Trophoblast cell (in vitro differentiated cells and primary cell): ENCODE results near the gene STIMATE.

Source experiments
- DNase-seq, 2 donors: peaks; one replicate each; pipeline ENCODE4 v3.0.0-alpha.2; 2016
- H2AFZ ChIP-seq: 2 replicates; pipeline ENCODE4 v1.6.1; 2013; ENCODE audit warnings: low read length, moderate library complexity, mild to moderate bottlenecking; ENCODE audit not compliant: insufficient read depth, poor library complexity
- H2AK5ac ChIP-seq: 2 replicates; pipeline ENCODE4 v1.6.1; 2013; ENCODE audit warnings: mild to moderate bottlenecking, low read length
- H2BK120ac ChIP-seq: 2 replicates; pipeline ENCODE4 v1.6.1; 2013; ENCODE audit warnings: low read length, mild to moderate bottlenecking, moderate library complexity; ENCODE audit not compliant: insufficient read depth, poor library complexity
- H2BK12ac ChIP-seq: 2 replicates; pipeline ENCODE4 v1.6.1; 2013; ENCODE audit warnings: mild to moderate bottlenecking, low read length, moderate library complexity
- H2BK5ac ChIP-seq: 2 replicates; pipeline ENCODE4 v1.6.1; 2013; ENCODE audit warnings: low read length, low read depth, moderate library complexity, mild to moderate bottlenecking; ENCODE audit not compliant: poor library complexity
- H3K14ac ChIP-seq: 2 replicates; pipeline ENCODE4 v1.6.1; 2013; ENCODE audit warnings: mild to moderate bottlenecking, low read length
- H3K18ac ChIP-seq: 2 replicates; pipeline ENCODE4 v1.6.1; 2013; ENCODE audit warnings: mild to moderate bottlenecking, low read length
- H3K23ac ChIP-seq: 2 replicates; pipeline ENCODE4 v1.6.1; 2013; ENCODE audit warnings: low read length
- H3K27ac ChIP-seq: 2 replicates; pipeline ENCODE4 v1.5.1; 2013; ENCODE audit warnings: low read depth, mild to moderate bottlenecking, inconsistent platforms, low read length, moderate library complexity
- H3K27me3 ChIP-seq: 2 replicates; pipeline ENCODE4 v1.6.1; 2013; ENCODE audit warnings: inconsistent platforms, mild to moderate bottlenecking, low read length, moderate library complexity; ENCODE audit not compliant: insufficient read depth
- H3K36me3 ChIP-seq, 2 experiments: 1 replicate in 1 of 2; 2 replicates in 1 of 2; pipeline ENCODE4 v1.6.1; 2013; ENCODE audit warnings: low read length in 2 of 2, mild to moderate bottlenecking in 2 of 2, moderate library complexity in 1 of 2; ENCODE audit not compliant: insufficient read depth in 2 of 2, control insufficient read depth in 1 of 2
- H3K4ac ChIP-seq: 2 replicates; pipeline ENCODE4 v1.6.1; 2013; ENCODE audit warnings: low read depth, mild to moderate bottlenecking, low read length, moderate library complexity
- H3K4me1 ChIP-seq, 2 experiments: 1 replicate in 1 of 2; 2 replicates in 1 of 2; pipeline ENCODE4 v1.6.1; 2013; ENCODE audit warnings: low read length in 2 of 2, mild to moderate bottlenecking in 2 of 2, moderate library complexity in 1 of 2; ENCODE audit not compliant: insufficient read depth in 2 of 2, control insufficient read depth in 1 of 2
- H3K4me2 ChIP-seq: 2 replicates; pipeline ENCODE4 v1.6.1; 2013; ENCODE audit warnings: inconsistent platforms, mild to moderate bottlenecking, low read length, moderate library complexity
- H3K4me3 ChIP-seq: 2 replicates; pipeline ENCODE4 v1.5.1; 2013; ENCODE audit warnings: mild to moderate bottlenecking, low read depth, low read length, inconsistent platforms
- H3K79me1 ChIP-seq: one replicate; pipeline ENCODE4 v1.6.1; 2013; ENCODE audit warnings: low read length
- H3K79me2 ChIP-seq: 2 replicates; pipeline ENCODE4 v1.6.1; 2013; ENCODE audit warnings: low read length, mild to moderate bottlenecking; ENCODE audit not compliant: control insufficient read depth, insufficient read depth, poor library complexity
- H3K9ac ChIP-seq: 2 replicates; pipeline ENCODE4 v1.6.1; 2013; ENCODE audit warnings: mild to moderate bottlenecking, low read length
- H3K9me3 ChIP-seq: 2 replicates; pipeline ENCODE4 v1.6.1; 2013; ENCODE audit warnings: low read depth, mild to moderate bottlenecking, control low read depth, inconsistent platforms, low read length; ENCODE audit not compliant: insufficient read depth
- H4K12ac ChIP-seq: 2 replicates; pipeline ENCODE4 v1.6.1; 2013; ENCODE audit warnings: low read depth, mild to moderate bottlenecking, low read length, moderate library complexity
- H4K8ac ChIP-seq: 2 replicates; pipeline ENCODE4 v1.6.1; 2013; ENCODE audit warnings: low read depth, mild to moderate bottlenecking, low read length, moderate library complexity
- H4K91ac ChIP-seq: one replicate; pipeline ENCODE4 v1.6.1; 2013; ENCODE audit warnings: low read depth, mild to moderate bottlenecking, low read length, moderate library complexity
- WGBS: extraction: QIAGEN DNeasy Blood & Tissue Kit; methylation state at CpG from one replicate; pipeline ENCODE4 v1.1.7; 2013; ENCODE audit warnings: missing lambda C conversion rate; ENCODE audit not compliant: insufficient read length, insufficient coverage; ENCODE audit errors: extremely low coverage; 5-methylcytosine and 5-hydroxymethylcytosine counted together

STIMATE gene

DNA sequence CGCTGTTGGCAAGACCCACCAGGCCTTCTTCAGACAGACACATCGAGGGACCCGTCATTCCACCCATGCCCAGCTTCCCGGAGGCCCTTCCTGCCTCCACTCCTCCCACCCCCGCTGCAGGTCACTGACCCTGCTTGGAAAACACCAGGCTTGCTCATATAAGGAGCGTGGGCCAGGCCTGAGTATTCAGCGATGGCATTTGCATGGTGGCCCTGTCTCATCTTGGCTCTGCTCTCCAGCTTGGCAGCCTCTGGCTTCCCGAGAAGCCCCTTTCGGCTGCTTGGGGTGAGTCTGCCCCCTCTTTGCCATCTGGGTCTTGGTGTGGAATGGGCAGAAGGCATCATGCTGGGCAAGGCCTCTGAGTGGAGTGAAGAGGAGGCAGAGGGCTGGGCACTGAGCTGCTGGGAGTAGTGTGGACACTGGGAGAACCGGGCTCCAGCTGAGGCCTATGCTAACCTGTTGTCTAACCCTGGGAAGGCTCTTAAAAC is 102.7 kb downstream of the STIMATE start, which contains the start of gene ITIH3:
ITIH3 (plus strand) TSS at position 185 of the 488 bp plus-strand sequence; CDS start at position 193, 8 bp downstream.
- Histone ChIP-seq H3K4me3 (no peak within 1 kb of the TSS), H3K36me3 (no peaks in the 10 kb centered on the region), H3K9ac (no peak within 1 kb of the TSS), H2BK120ac (no peak within 1 kb of the TSS), H3K18ac (no peak within 1 kb of the TSS), H3K4ac (no peak within 1 kb of the TSS), H3K79me1 (no peaks in the 10 kb centered on the region), H2AK5ac (no peak within 1 kb of the TSS), H3K27ac (no peak within 1 kb of the TSS), H4K8ac (no peak within 1 kb of the TSS), H3K9me3 (no peaks in the 10 kb centered on the region), H3K14ac (no peak within 1 kb of the TSS), H2AFZ (no peak within 1 kb of the TSS), H4K12ac (no peak within 1 kb of the TSS), H3K4me2 (no peak within 1 kb of the TSS), H2BK5ac (no peak within 1 kb of the TSS), H4K91ac (no peak within 1 kb of the TSS), H3K4me1 (peaks cover 0 to 3% of the 10 kb centered on the region in 2 experiments), H3K23ac (no peak within 1 kb of the TSS), H3K79me2 (no peaks in the 10 kb centered on the region), H2BK12ac (no peak within 1 kb of the TSS), H3K27me3 (no peaks in the 10 kb centered on the region)
- WGBS = no CpG with 5 or more reads among the region's 10 CpGs
- DNase-seq = no peak

DNA sequence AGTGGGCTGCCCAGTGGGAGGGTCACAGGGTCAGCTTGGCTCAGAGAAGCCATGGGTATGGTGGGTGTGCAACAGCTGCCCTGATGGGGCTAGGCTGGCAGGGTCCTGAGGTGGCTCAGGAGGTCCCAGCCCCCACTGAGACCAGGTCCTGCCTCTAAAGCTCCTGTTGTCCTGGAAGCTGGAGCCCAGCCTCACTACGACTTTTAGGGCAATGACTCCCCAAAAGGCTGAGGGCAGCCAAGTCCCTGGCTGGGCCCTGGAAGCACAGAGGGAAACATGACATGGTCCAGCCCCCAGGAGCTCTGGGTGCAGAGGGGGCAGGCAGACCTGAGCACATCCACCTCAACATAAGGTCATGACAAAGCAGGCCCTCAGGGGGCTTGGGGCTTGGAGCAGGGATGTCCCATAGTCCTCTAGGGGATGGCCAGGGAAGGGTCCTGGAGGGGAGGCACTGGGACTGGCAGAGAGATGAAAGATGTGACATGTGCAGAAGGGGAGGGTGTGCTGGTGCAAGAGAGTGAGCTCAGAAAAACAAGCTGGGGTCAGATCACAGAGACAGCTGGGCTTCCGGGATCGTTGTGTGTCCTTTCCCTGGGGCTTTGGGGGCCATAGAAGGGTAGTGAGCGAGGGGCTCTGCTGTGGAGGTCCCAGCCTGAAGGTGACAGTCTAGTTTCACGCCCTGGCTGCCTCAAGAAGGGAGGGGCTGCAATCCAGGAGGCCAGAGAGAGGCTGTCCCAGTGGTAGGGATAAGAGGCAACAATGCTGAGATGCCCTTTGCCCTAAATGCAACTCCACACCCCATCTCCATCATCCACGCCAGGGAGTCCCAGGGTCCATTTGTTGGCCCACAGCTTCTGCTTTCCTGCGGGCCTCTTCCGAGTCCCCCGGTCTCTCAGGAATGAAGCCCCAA is 103.4 kb downstream of the STIMATE start:
- no peak for DNase-seq

DNA sequence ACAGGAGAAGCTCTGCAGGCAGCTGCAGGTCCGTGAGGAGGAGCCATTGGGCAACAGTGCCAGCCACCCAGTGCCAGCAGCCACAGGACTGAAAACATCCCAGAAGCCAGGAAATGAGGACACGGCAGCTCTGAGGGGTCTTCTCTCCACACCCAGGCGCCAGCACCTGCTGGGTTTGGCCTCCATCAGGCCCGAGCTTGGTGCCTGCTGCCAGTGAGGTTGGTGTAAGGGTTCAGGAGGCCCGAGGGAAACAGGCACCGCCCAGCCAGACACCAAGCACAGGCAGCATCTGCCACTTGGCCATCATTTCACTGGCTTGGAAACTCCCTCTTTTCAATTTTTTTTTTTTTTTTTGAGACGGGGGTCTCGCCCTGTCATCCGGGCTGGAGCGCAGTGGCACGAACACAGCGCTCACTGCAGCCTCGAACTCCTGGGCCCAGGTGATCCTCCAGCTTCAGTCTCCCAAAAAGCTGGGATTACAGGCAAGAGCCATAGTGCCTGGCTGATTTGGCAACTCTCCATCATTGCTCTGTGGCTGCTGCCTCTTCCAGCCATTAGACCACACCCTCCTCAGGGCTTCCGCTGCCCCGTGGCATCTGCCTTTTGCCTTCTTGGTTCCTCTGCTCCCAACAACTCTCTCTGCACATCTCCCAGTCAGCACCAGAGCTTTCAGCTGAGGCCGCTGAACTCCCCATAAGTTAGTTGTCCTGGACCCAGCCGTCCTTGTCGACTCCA is 104.2 kb downstream of the STIMATE start:
- no peaks in the 10 kb centered on the region for H3K79me2 ChIP-seq
- no peak overlapping the region for H4K12ac ChIP-seq
- H3K4me1 ChIP-seq = no peaks in the 10 kb centered on the region
- H3K23ac ChIP-seq = no peak overlapping the region
- no peak overlapping the region for H3K4me2 ChIP-seq
- no peaks in the 10 kb centered on the region for H3K79me1 ChIP-seq
- H3K14ac ChIP-seq = no peak overlapping the region
- no peak overlapping the region for H2BK5ac ChIP-seq
- H2AFZ ChIP-seq = no peak overlapping the region
- no peaks in the 10 kb centered on the region for H3K27me3 ChIP-seq
- DNase-seq = no peak
- H3K9me3 ChIP-seq = no peaks in the 10 kb centered on the region
- no peak overlapping the region for H4K8ac ChIP-seq
- H3K4ac ChIP-seq = no peak overlapping the region
- no peak overlapping the region for H3K18ac ChIP-seq
- WGBS = no CpG with 5 or more reads among the region's 18 CpGs
- no peak overlapping the region for H3K27ac ChIP-seq
- H3K36me3 ChIP-seq = no peaks in the 10 kb centered on the region
- H2BK12ac ChIP-seq = no peak overlapping the region
- H3K9ac ChIP-seq = no peak overlapping the region
- no peak overlapping the region for H3K4me3 ChIP-seq
- H2BK120ac ChIP-seq = no peak overlapping the region
- no peak overlapping the region for H2AK5ac ChIP-seq
- no peak overlapping the region for H4K91ac ChIP-seq

More for the DNA sequence above, 103.4 kb downstream of the STIMATE start:
- Histone ChIP-seq H3K9ac (no peak overlapping the region), H2BK120ac (no peak overlapping the region), H3K4me1 (peaks cover 0 to 3% of the 10 kb centered on the region in 2 experiments), H3K23ac (no peak overlapping the region), H3K79me2 (no peaks in the 10 kb centered on the region), H3K4me2 (no peak overlapping the region), H3K18ac (no peak overlapping the region), H2AK5ac (no peak overlapping the region), H4K8ac (no peak overlapping the region), H3K27ac (no peak overlapping the region), H2BK5ac (no peak overlapping the region), H3K14ac (no peak overlapping the region), H3K79me1 (no peaks in the 10 kb centered on the region), H3K4me3 (no peak overlapping the region), H3K27me3 (no peaks in the 10 kb centered on the region), H2AFZ (no peak overlapping the region), H3K9me3 (no peaks in the 10 kb centered on the region), H4K12ac (no peak overlapping the region), H2BK12ac (no peak overlapping the region), H3K4ac (no peak overlapping the region), H4K91ac (no peak overlapping the region), H3K36me3 (no peaks in the 10 kb centered on the region)
- WGBS = no CpG with 5 or more reads among the region's 9 CpGs

DNA sequence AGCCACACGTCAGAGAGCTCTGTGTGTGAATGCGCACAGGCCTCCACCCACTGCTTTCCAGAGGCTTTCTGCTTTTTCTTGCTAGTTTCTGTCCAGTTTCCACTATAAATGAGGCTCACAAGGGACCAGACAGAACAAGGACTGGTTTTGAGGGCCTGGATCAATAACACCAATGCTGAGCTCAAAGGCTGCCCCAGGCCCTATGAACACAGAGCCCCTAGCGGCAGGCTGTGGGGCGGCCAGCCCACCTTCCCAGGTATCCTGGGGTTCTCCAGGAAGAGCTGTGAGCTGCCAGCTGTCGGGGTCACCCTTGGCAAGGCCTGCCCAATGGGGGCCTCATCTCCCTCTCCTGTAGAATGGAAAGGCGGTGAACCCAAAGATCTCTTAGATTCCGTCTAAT is 104.9 kb downstream of the STIMATE start:
- H2AFZ ChIP-seq = no peak overlapping the region
- no peak overlapping the region for H3K4me3 ChIP-seq
- H2AK5ac ChIP-seq = no peak overlapping the region
- H3K23ac ChIP-seq = no peak overlapping the region
- no peak for DNase-seq
- no peak overlapping the region for H2BK12ac ChIP-seq
- H3K27me3 ChIP-seq = no peaks in the 10 kb centered on the region
- no peak overlapping the region for H4K8ac ChIP-seq
- H3K4me1 ChIP-seq = no peaks in the 10 kb centered on the region
- no peak overlapping the region for H3K9ac ChIP-seq
- no peaks in the 10 kb centered on the region for H3K79me1 ChIP-seq
- no peak overlapping the region for H3K27ac ChIP-seq
- H3K4me2 ChIP-seq = no peak overlapping the region
- no peak overlapping the region for H4K91ac ChIP-seq
- H3K9me3 ChIP-seq = no peaks in the 10 kb centered on the region
- H3K4ac ChIP-seq = no peak overlapping the region
- no peak overlapping the region for H2BK120ac ChIP-seq
- H4K12ac ChIP-seq = no peak overlapping the region
- H3K36me3 ChIP-seq = no peaks in the 10 kb centered on the region
- H2BK5ac ChIP-seq = no peak overlapping the region
- H3K79me2 ChIP-seq = no peaks in the 10 kb centered on the region
- H3K18ac ChIP-seq = no peak overlapping the region
- no peak overlapping the region for H3K14ac ChIP-seq
- WGBS = no CpG with 5 or more reads among the region's 7 CpGs
